A549 (cell line): ENCODE data around the gene SKP1. TPM values are rescaled to one million over a fixed set of nuclear protein-coding genes. Genes with fewer than 3 reads are reported as not detected.

Source experiments
- ATAC-seq, 2 experiments: fragments of 200-7000 bp in 1 of 2; fragments of >200 bp in 1 of 2; cut with Nextera tagmentation in 1 of 2; cut with Tn5 transposase in 1 of 2; 3 replicates each; pipeline versions ENCODE4 v1.8.0 to v1.9.1; 2018 to 2020; ENCODE audit warnings: mild to moderate bottlenecking in 1 of 2, moderate library complexity in 1 of 2
- CTCF ChIA-PET: fragments of 300-600 bp; sonication (Branson Sonifier 250); formaldehyde crosslinking; extraction: SDS; loops from one replicate; lab custom pipeline; 2021; ENCODE audit warnings: antibody characterized with exemption, inconsistent platforms; lab: Yijun Ruan, JAX
- POLR2A ChIA-PET: fragments of 350-600 bp; formaldehyde crosslinking; extraction: SDS; loops from one replicate; lab custom pipeline; 2021; ENCODE audit warnings: antibody characterized with exemption, inconsistent platforms; lab: Yijun Ruan, JAX
- DNase-seq, 2 experiments: peaks; one replicate each; pipeline versions ENCODE4 v3.0.0 to v3.0.0-alpha.2; 2011 to 2016; ENCODE audit warnings: low read depth in 1 of 2, low spot score in 1 of 2
- FAIRE-seq: peaks from 2 replicates; lab custom pipeline; 2011; peaks lifted over from hg19 to GRCh38; lab: Jason Lieb, UNC
- H3K27ac ChIP-seq, 2 experiments: fragments of >200 bp; sonication (Bioruptor Twin); formaldehyde crosslinking; 3 replicates each; pipeline ENCODE4 v1.5.1; 2016 to 2017
- H3K4me1 ChIP-seq: fragments of >200 bp; sonication (Bioruptor Twin); formaldehyde crosslinking; 3 replicates; pipeline ENCODE4 v1.6.1; 2016
- H3K4me2 ChIP-seq: fragments of >200 bp; sonication (Bioruptor Twin); formaldehyde crosslinking; 3 replicates; pipeline ENCODE4 v1.6.1; 2016
- H3K4me3 ChIP-seq: fragments of >200 bp; sonication (Bioruptor Twin); formaldehyde crosslinking; 3 replicates; pipeline ENCODE4 v1.5.1; 2016
- H3K9me3 ChIP-seq: fragments of >200 bp; sonication (Bioruptor Twin); formaldehyde crosslinking; 3 replicates; pipeline ENCODE4 v1.6.1; 2016
- BHLHE40 ChIP-seq: IDR thresholded peaks from 2 replicates; pipeline ENCODE4 v1.6.1; 2012; ENCODE audit warnings: low read depth, low read length, inconsistent platforms
- CHD2 ChIP-seq: fragments of 150-350 bp; IDR thresholded peaks from 2 replicates; pipeline ENCODE4 v1.6.1; 2014; ENCODE audit warnings: low read length; ENCODE audit not compliant: partially characterized antibody
- E2F6 ChIP-seq: IDR thresholded peaks from 2 replicates; pipeline ENCODE4 v1.6.1; 2012; ENCODE audit warnings: low read depth, borderline replicate concordance
- EHMT2 ChIP-seq: fragments of 200-600 bp; sonication (generic); IDR thresholded peaks from 2 replicates; pipeline ENCODE4 v1.6.1; 2016; ENCODE audit warnings: antibody characterized with exemption, low read depth, mild to moderate bottlenecking, moderate library complexity
- FOSB ChIP-seq: fragments of 250-450 bp; sonication (Bioruptor Pico); IDR thresholded peaks from 2 replicates; pipeline ENCODE4 v1.5.0; 2020; ENCODE audit warnings: mild to moderate bottlenecking, moderate library complexity
- FOXS1 ChIP-seq: fragments of 250-450 bp; sonication (Bioruptor Pico); IDR thresholded peaks from 2 replicates; pipeline ENCODE4 v1.5.0; 2020; ENCODE audit warnings: mild to moderate bottlenecking, moderate library complexity
- GATA3 ChIP-seq: IDR thresholded peaks from 2 replicates; pipeline ENCODE4 v1.6.1; 2012; ENCODE audit warnings: borderline replicate concordance
- HEYL ChIP-seq: fragments of 250-450 bp; sonication (Bioruptor Pico); IDR thresholded peaks from 2 replicates; pipeline ENCODE4 v1.8.0; 2021; ENCODE audit warnings: mild to moderate bottlenecking, moderate library complexity
- HOXA7 ChIP-seq: fragments of 250-450 bp; sonication (Bioruptor Pico); IDR thresholded peaks from 2 replicates; pipeline ENCODE4 v1.5.0; 2020; ENCODE audit warnings: mild to moderate bottlenecking, moderate library complexity
- HOXB5 ChIP-seq: fragments of 250-450 bp; sonication (Bioruptor Pico); IDR thresholded peaks from 2 replicates; pipeline ENCODE4 v1.5.0; 2020; ENCODE audit warnings: mild to moderate bottlenecking, moderate library complexity
- MAX ChIP-seq: IDR thresholded peaks from 2 replicates; pipeline ENCODE4 v1.6.1; 2012
- PHF8 ChIP-seq: fragments of 200-600 bp; sonication (generic); IDR thresholded peaks from 2 replicates; pipeline ENCODE4 v1.6.1; 2016; ENCODE audit warnings: low read depth, mild to moderate bottlenecking, antibody characterized with exemption, moderate library complexity, borderline replicate concordance
- POLR2AphosphoS2 ChIP-seq: conservative IDR thresholded peaks from 2 replicates; pipeline ENCODE4 v1.6.1; 2012; ENCODE audit warnings: low read length, improper control_type of control experiment, inconsistent platforms
- RAD21 ChIP-seq, 2 experiments: fragments of >200 bp in 1 of 2; sonication (Bioruptor Twin) in 1 of 2; formaldehyde crosslinking in 1 of 2; IDR thresholded peaks in 1 of 2; conservative IDR thresholded peaks in 1 of 2; 2 replicates in 1 of 2; 3 replicates in 1 of 2; pipeline ENCODE4 v1.6.1; 2012 to 2018; ENCODE audit warnings: inconsistent platforms in 1 of 2
- RCOR1 ChIP-seq: fragments of 150-350 bp; IDR thresholded peaks from 2 replicates; pipeline ENCODE4 v1.6.1; 2014; ENCODE audit warnings: antibody characterized with exemption, low read length, low read depth
- REST ChIP-seq: fragments of 200-600 bp; sonication (generic); IDR thresholded peaks from 2 replicates; pipeline ENCODE4 v1.6.1; 2016; ENCODE audit warnings: antibody characterized with exemption, mild to moderate bottlenecking, moderate library complexity
- RNF2 ChIP-seq: fragments of 200-600 bp; sonication (generic); IDR thresholded peaks from 2 replicates; pipeline ENCODE4 v1.6.1; 2016; ENCODE audit warnings: low read depth, mild to moderate bottlenecking, antibody characterized with exemption, moderate library complexity, borderline replicate concordance
- SREBF2 ChIP-seq: fragments of 450-650 bp; IDR thresholded peaks from 2 replicates; pipeline ENCODE4 v1.6.1; 2014; ENCODE audit warnings: mild to moderate bottlenecking, moderate library complexity
- ZC3H11A ChIP-seq: fragments of 450-650 bp; IDR thresholded peaks from 2 replicates; pipeline ENCODE4 v1.6.1; 2014; ENCODE audit warnings: antibody characterized with exemption, mild to moderate bottlenecking
- ZFP36 ChIP-seq: fragments of 450-650 bp; IDR thresholded peaks from 2 replicates; pipeline ENCODE4 v1.6.1; 2014; ENCODE audit warnings: borderline replicate concordance; ENCODE audit not compliant: partially characterized antibody
- WGBS: methylation state at CpG from one replicate; pipeline ENCODE4 v1.1.6; 2017; ENCODE audit errors: missing lambda C conversion rate; 5-methylcytosine and 5-hydroxymethylcytosine counted together
- polyA plus RNA-seq, 4 experiments: library from polyadenylated mRNA; depleted of rRNA in 3 of 4; stranded (reverse); fragments of >200 nt; fragmentation: RNase III in 1 of 4; extraction: RNeasy Plus Mini Kit Qiagen cat#74134 plus additional on column Dnase treatment in 1 of 4; gene quantifications; 2 replicates in 3 of 4; 3 replicates in 1 of 4; pipeline ENCODE4 v1.2.3, GENCODE V29; 2011 to 2017

SKP1 gene
- polyA plus RNA-seq, 2 of the 4 experiments (the other 2 are of a cell fraction), result 776 to 870 TPM

DNA sequence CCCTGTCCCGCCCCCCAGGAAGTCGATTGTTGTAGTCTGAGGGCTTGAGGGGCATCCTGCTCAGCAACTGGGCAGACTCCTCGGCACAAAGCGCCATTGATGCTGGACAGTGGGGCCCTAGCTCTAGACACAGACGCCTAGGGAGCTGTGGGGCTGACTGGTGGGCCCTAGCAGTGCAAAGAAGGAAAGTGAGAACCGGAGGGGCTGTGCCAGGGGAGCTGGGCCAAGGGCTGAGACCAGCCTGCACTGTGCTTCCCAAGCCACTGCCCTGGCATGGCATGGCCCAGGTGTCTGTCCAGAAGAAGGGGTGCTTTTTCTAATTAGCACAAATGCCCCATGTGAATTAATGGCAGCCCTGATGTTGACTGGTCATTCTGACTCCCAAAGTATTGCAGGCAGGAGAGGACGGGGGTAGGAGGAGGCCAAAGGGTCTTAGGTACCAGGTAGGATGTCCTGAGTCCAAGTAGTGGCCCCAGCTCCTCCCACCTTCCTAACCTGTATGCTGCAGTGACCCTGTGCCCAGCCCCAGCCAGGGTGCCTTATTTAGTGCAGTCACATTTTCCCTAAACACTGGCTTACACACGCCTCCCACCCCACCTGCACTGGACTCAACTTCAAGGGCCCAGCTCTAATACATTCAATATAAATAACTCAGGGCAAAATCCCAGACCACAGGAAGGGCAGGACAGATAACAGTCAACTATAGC lies 46.4 kb downstream of the SKP1 start:
- H3K27ac ChIP-seq, result no peak overlapping the region
- no peak overlapping the region for H3K4me2 ChIP-seq
- no peak for DNase-seq
- peaks cover 9% of the 10 kb centered on the region for H3K4me1 ChIP-seq
- WGBS, result 92% methylated on average over 8 of the region's 8 CpGs
- TF ChIP-seq RCOR1, result no peak
- no peak for TF ChIP-seq HEYL
- no peak for TF ChIP-seq PHF8
- no peak for TF ChIP-seq HOXB5 (CRISPR knock-in tag)
- TF ChIP-seq MAX, result no peak
- TF ChIP-seq FOXS1 (CRISPR knock-in tag), result no peak
- no peak for TF ChIP-seq E2F6
- TF ChIP-seq GATA3, result no peak
- no peak for TF ChIP-seq RAD21 (conservative IDR thresholded peaks at IDR 0.05 in 1 of 2, IDR thresholded peaks at IDR 0.05 in 1 of 2)
- no peak for TF ChIP-seq RNF2
- no peak for TF ChIP-seq BHLHE40
- TF ChIP-seq POLR2AphosphoS2, result no peak
- no peak for TF ChIP-seq CHD2
- TF ChIP-seq REST, result no peak
- no peak for TF ChIP-seq SREBF2
- TF ChIP-seq HOXA7, result no peak
- no peak for TF ChIP-seq FOSB
- H3K4me3 ChIP-seq, result no peak overlapping the region
- ATAC-seq, result no peak
- no peak for FAIRE-seq
- ChIA-PET POLR2A (no interaction called here), CTCF (interaction anchor here (1.3 to 22.6 kb wide), 5 partner anchors 13 to 89 kb away, joined by 4 to 263 read pairs (median 5); no protein-coding TSS in a partner anchor)
- no peaks in the 10 kb centered on the region for H3K9me3 ChIP-seq

DNA sequence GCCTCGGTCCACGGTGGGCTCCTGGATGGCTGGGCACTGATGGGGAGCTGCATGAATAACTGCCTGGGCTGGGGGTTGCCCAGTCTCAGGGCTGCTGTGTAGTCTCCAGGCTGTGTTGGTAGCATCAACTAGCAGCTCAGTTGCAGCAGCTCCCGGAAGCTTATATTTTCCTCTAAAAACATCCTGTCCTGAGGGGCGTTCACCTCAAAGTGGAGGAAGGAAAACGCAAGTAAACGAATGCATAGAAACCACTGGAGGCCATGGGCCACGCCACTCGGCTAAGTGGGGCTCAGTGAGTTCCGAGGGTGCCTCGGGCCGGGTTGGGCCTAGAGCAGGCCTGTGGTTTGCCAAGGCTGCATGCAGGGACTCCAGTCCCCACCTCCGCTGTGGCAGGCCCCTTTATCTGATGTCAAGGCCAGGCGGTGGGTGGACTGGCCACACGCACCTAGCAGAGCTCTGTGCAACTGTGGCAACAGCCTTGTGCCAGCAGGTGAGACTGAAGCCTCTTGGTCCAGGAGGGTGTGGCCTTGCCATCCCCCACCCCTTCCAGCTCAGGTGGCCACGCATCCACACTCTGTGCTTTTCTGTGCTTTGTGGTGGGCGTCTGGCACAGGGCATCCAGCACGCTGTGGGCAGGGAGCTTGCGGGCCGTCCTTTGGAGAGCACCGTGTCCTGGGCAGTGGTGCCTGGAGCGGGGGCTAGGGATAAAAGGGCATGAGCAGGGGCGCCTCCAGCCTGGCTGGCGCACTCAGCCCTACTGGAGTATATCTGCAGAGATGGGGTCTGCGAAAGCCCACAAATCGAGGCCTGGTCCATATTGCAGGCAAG lies 47.1 kb downstream of the SKP1 start:
- FAIRE-seq (no peak), ATAC-seq (no peak), DNase-seq (no peak)
- Histone ChIP-seq H3K27ac (no peak overlapping the region), H3K4me1 (peaks cover 16% of the 10 kb centered on the region), H3K9me3 (no peaks in the 10 kb centered on the region), H3K4me3 (no peak overlapping the region), H3K4me2 (no peak overlapping the region)
- TF ChIP-seq ZC3H11A (no peak), ZFP36 (no peak), PHF8 (no peak), HEYL (no peak), EHMT2 (no peak)
- WGBS, result 93% methylated on average over 23 of the region's 25 CpGs
- ChIA-PET CTCF (interaction anchor here (0.7 to 22.6 kb wide), 7 partner anchors 14 to 103 kb away, joined by 3 to 263 read pairs (median 4); no protein-coding TSS in a partner anchor), POLR2A (no interaction called here)
